ENCODE measurements around the gene SPO11. TPM values are rescaled to one million over a fixed set of nuclear protein-coding genes. Genes with fewer than 3 reads are reported as not detected.

SPO11 gene
- total RNA-seq, 2 donors from 2014 or later: 2.6 TPM; not detected in 1

DNA sequence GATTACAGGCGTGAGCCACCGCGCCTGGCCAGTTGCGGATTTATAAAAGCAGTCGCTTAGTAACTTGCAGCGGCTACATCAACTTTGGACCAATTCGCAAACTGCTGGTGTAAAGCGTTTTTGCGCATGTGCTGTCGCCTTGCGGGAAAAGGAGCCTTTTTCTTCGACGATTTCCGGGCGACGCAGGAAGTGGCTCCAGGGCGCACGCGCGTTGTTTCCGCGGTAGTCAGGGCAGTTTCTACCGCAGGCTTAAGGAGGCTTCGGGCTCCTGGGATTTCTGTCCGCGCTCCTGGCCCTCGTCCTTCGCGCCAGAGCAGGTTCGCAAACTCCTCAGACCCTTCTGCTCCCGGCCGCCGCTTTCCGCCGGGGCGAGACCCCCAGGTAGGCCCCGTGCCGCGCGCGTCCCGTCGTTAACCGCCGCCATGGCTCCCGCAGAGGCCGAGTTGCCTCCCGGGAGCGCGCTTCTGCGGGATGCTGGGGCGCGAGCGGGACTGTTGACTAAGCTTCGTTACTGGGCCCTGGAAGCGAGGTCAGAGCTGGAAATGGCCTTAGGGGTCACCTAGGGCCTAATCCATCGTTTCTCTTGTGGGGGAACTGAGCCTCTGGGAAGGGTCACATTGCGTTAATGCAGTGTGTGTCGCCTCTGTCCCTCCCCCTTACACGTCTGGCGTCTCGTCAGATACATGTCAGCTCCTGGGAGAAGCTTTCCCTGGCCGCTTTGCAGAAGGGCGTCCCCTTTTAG lies 21.6 kb downstream of the SPO11 start, which contains the start of gene RAE1:
Gene RAE1 (plus strand): TSS at position 214 of the 742 bp plus-strand sequence. CDS start 2,784 bp downstream, outside the sequence.
- Histone ChIP-seq H3K9me3 (no peaks in the 10 kb centered on the region), H3K27ac (peak within 1 kb of the TSS; percentile 73 to 75), H3K4me3 (peak within 1 kb of the TSS; percentile 64 to 71), H3K4me1 (replicated peaks) (no peaks in the 10 kb centered on the region), H3K36me3 (peaks cover under 1 to 7% of the 10 kb centered on the region in 2 donors), H3K27me3 (replicated peaks; ENCODE audit: insufficient read depth) (no peaks in the 10 kb centered on the region)
- WGBS: under 1% methylated on average over 54 of the region's 64 CpGs
- intact Hi-C loops (cut with DNase I): no loop called here
- peak; percentile 96 for TF ChIP-seq POLR2AphosphoS5 (IDR thresholded peaks at IDR 0.05)
- peak; percentile 39 for TF ChIP-seq POLR2A (IDR thresholded peaks at IDR 0.05)
- TF ChIP-seq, protein P1, sequence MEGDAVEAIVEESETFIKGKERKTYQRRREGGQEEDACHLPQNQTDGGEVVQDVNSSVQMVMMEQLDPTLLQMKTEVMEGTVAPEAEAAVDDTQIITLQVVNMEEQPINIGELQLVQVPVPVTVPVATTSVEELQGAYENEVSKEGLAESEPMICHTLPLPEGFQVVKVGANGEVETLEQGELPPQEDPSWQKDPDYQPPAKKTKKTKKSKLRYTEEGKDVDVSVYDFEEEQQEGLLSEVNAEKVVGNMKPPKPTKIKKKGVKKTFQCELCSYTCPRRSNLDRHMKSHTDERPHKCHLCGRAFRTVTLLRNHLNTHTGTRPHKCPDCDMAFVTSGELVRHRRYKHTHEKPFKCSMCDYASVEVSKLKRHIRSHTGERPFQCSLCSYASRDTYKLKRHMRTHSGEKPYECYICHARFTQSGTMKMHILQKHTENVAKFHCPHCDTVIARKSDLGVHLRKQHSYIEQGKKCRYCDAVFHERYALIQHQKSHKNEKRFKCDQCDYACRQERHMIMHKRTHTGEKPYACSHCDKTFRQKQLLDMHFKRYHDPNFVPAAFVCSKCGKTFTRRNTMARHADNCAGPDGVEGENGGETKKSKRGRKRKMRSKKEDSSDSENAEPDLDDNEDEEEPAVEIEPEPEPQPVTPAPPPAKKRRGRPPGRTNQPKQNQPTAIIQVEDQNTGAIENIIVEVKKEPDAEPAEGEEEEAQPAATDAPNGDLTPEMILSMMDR (IDR thresholded peaks at IDR 0.05): peak in 1 of 4 experiments; percentile 7
- DNase-seq (ENCODE audit: low spot score): peak; percentile 86

DNA sequence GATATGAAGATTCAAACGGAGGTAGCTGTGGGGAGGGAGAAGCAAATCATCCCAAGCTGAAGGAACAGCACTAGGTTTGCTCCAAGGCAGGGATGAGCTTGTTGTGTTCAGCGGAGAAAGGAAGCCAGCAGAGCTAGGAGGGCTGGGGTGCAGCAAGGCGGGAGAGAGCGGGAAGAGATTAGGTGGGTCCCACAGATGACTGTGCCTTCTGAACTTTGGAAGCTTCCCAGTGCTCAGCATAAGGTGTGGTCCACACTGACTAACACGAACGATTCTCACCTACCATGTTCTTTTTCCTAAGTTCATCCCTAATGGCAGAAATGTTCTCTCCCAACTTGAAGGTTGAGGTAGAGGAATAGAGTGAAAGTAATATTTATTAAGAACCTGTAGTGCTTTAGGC lies 22.7 kb downstream of the SPO11 start:
- DNase-seq (ENCODE audit: low spot score): no peak
- Histone ChIP-seq H3K9me3 (no peaks in the 10 kb centered on the region), H3K36me3 (peaks cover 7 to 8% of the 10 kb centered on the region in 2 donors), H3K27ac (no peak overlapping the region), H3K4me1 (replicated peaks) (no peaks in the 10 kb centered on the region), H3K4me3 (no peak overlapping the region), H3K27me3 (replicated peaks; ENCODE audit: insufficient read depth) (no peaks in the 10 kb centered on the region)
- intact Hi-C loops (cut with DNase I): no loop called here
- TF ChIP-seq, protein P1 (IDR thresholded peaks at IDR 0.05): no peak
- no peak for TF ChIP-seq POLR2A (IDR thresholded peaks at IDR 0.05)
- TF ChIP-seq POLR2AphosphoS5 (IDR thresholded peaks at IDR 0.05): no peak
- 73% methylated on average over 6 of the region's 6 CpGs for WGBS

DNA sequence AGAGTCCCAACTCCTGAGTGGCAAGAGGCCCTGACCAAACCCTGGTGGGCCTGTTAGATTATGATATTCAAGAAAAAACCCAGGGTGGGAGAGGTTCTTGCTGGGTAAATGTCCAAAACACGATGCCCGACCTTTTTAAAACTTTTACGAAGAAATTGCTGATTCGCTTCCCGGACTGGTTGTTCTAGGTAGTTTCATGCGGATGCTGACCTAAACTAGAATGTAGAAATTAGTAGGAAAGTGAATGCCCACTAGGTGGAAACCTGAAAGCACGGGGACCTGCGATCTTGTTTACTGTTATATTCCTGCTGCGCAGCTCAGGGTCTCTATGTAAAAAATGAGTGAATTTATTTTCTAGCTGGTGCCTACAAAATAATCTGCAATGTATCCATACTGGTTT lies 23.7 kb downstream of the SPO11 start:
- no peaks in the 10 kb centered on the region for H3K4me1 ChIP-seq (replicated peaks)
- H3K9me3 ChIP-seq: no peaks in the 10 kb centered on the region
- TF ChIP-seq POLR2A (IDR thresholded peaks at IDR 0.05): no peak
- TF ChIP-seq POLR2AphosphoS5 (IDR thresholded peaks at IDR 0.05): no peak
- TF ChIP-seq, protein P1 (IDR thresholded peaks at IDR 0.05): no peak
- peaks cover 7 to 8% of the 10 kb centered on the region in 2 donors for H3K36me3 ChIP-seq
- H3K27ac ChIP-seq: no peak overlapping the region
- H3K27me3 ChIP-seq (replicated peaks; ENCODE audit: insufficient read depth): no peaks in the 10 kb centered on the region
- 88% methylated on average over 9 of the region's 9 CpGs for WGBS
- intact Hi-C loops (cut with DNase I): no loop called here
- no peak overlapping the region for H3K4me3 ChIP-seq
- no peak for DNase-seq (ENCODE audit: low spot score)

DNA sequence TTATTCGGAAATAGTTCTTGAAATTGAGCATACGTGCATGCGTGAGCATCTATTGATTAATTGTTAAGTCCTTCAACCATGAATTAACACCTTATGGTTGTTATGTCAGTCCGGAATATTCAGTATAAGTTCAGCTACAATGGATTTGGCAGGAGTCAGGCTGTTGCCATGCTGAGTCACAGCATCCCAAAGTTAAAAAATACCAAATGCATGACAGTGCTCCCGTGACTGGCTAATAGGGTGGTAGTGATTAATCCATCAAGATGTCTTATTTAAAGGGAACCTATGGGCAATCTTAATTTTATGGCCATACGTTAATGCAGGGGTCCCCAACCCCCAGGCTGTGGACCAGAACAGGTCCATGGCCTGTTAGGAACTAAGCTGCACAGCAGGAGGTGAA lies 31.9 kb downstream of the SPO11 start:
- H3K4me3 ChIP-seq: no peak overlapping the region
- TF ChIP-seq POLR2A (IDR thresholded peaks at IDR 0.05) (no peak), POLR2AphosphoS5 (IDR thresholded peaks at IDR 0.05) (no peak)
- H3K36me3 ChIP-seq: peaks cover 0 to 4% of the 10 kb centered on the region in 2 donors
- H3K27ac ChIP-seq: no peak overlapping the region
- 80% methylated on average over 6 of the region's 6 CpGs for WGBS
- H3K9me3 ChIP-seq: no peaks in the 10 kb centered on the region
- intact Hi-C loops (cut with DNase I): no loop called here
- DNase-seq (ENCODE audit: low spot score): no peak
- no peaks in the 10 kb centered on the region for H3K4me1 ChIP-seq (replicated peaks)
- no peaks in the 10 kb centered on the region for H3K27me3 ChIP-seq (replicated peaks; ENCODE audit: insufficient read depth)

DNA sequence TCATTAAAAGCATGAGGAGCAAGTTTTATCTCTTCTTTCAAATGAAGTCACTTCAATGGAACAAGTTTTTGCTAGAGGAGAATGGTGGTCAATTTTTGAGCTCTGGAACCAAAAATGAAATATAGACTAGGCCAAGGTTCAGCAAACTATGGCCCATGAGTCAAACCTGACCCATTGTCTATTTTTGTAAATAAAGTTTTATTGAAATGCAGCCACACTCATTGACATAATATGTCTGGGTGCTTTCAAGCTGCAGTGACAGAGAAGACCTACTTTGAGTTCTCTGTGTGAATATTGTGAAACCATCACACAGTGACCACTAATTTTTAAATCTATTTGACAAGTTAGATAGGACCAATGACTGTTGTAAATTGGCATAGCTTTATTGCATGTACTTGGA lies 34.8 kb downstream of the SPO11 start:
- Histone ChIP-seq H3K4me1 (replicated peaks) (no peaks in the 10 kb centered on the region), H3K36me3 (peaks cover 5 to 6% of the 10 kb centered on the region in 2 donors), H3K27ac (no peak overlapping the region), H3K27me3 (replicated peaks; ENCODE audit: insufficient read depth) (no peaks in the 10 kb centered on the region), H3K9me3 (no peaks in the 10 kb centered on the region), H3K4me3 (no peak overlapping the region)
- DNase-seq (ENCODE audit: low spot score): no peak
- no peak for TF ChIP-seq POLR2AphosphoS5 (IDR thresholded peaks at IDR 0.05)
- TF ChIP-seq, protein P1 (IDR thresholded peaks at IDR 0.05): no peak
- TF ChIP-seq POLR2A (IDR thresholded peaks at IDR 0.05): no peak
- intact Hi-C loops (cut with DNase I): no loop called here

Measured in prostate gland (tissue), 2 donors.